ENCODE measurements around the gene NXPH1.

DNA sequence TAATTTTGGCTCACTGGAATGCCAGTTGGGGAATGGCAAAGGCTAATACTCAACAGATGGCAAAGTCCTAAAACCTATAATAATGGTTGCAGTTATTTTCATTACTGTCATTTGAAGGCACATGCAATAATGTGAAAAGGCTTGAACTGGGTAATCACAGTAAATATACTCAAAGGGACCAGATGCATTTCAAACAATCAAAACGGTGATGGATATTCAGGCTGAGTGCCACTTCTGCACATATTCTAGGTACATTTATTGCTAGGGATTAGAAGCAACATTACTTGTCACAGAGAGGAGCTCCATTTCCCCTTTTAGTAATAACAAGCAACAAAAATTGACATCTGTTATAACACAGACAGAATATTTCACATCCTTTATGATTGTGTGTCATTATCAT lies 171.8 kb downstream of the NXPH1 start:
- TF ChIP-seq EZH2phosphoT487 (IDR thresholded peaks at IDR 0.05) (no peak), CTCF (IDR thresholded peaks at IDR 0.05) (no peak)
